ENCODE results near the gene RFTN1.

RFTN1 gene

DNA sequence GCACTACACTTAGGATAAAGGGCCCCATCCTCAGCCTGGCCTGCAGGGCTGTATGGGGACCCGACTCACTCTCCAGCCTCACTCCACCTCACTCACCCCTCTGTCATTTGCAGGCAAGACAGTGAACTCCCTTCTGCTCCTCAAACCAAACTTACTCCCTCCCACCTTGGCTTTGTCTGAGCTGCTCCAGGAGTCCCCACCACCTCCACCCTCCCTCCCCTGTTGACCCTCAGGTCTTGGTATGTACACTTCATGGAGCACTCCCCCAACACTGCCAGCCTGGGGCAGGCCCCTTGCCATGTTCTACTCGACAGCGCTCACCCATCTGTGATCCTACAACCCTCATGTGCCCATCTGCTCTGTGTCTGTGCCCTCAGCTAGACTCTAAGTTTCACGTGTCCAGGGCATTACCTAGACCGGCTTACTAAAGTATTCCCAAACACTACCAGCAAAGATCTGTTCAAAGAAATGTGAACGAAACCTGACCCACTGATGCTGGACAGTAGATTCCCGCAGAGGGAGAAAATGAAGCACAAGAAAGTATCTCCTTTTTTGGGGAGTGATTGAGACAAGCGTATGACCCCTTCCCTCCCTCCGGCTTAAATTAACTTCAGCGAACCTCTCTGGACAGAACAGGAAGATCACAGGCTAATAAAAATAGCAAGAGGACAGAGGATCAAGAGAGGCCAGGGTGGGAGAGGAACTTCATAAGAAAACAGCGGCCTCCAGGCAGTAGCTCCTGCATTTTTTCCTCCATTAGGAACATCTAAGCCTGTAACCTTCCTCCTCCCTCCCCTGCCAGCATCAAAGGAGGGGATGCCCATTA, 113.2 kb downstream of the RFTN1 start:
- no peak for DNase-seq

DNA sequence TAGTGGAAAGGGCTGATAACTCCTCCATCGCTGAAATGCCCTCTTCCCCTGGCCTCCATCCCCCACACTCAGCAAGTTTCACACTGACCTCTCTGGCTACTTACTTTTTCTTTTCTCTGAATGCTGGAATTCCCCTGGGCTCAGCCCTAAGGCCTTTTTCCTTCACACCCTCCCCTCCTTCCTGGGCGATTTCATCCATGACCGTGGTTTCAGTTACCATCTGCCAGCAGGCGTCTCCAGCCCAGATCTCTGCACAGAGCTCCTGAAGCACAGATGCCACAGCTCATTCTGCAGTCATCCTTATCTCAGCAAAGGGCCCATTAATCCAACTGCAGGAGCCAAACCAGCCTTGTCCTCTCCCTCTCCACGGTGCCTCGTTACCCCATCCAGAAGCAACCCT, 114.0 kb downstream of the RFTN1 start:
- no peak for DNase-seq

DNA sequence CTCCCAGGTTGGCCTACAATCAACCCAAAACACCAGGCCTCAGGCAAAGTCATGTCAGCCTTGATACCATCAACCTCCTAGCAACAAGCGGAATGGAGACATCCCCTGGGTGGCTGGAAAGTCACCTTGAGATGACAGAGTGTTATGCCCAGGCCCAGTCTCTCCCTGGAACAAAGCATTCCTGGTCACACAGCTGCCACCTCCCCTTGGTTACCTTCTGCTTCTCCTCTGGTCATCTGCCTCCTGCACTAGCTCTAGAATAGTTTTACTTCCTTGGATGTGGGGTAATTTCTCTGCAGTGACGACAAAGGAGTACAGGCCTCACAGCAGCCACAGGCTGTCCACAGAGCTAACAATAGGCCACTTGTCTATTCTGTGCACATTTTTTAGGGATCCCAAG, 114.9 kb downstream of the RFTN1 start:
- DNase-seq: no peak

DNA sequence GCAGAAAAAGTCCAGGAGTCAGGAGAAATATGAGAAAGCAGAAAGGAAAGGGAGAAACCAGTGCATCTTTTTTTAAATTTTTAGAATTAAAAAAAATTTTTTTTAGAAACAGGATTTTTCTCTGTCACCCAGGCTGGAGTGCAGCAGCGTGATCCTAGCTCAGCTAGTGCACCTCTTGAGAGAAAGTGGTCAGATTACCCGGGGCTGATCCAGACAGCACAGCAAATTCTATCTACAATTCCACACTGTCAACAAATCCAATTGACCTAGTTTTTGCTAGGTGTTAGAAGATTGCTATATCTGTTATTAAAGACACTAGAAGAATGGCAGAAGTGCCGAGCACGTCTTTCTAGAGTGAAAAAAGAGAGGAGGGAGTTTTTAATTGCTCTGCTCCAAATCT, 117.3 kb downstream of the RFTN1 start:
- no peak for DNase-seq

DNA sequence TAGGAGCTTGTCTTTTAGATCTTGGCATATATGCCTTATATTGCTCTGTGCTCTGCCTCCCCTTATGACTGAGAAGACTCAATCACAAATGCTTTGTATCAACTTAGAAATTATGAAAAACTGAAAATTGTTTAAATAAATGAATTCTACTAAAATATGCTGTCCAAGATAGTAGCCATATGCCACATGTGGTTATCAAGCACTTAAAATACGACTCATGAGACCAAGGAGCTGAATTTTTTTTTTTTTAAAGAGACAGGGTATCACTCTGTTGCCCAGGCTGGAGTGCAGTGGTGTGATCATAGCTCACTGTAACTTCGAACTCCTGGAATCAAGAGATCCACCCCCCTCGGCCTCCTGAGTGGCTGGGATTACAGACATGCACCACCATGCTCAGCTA, 118.3 kb downstream of the RFTN1 start:
- no peak for DNase-seq

DNA sequence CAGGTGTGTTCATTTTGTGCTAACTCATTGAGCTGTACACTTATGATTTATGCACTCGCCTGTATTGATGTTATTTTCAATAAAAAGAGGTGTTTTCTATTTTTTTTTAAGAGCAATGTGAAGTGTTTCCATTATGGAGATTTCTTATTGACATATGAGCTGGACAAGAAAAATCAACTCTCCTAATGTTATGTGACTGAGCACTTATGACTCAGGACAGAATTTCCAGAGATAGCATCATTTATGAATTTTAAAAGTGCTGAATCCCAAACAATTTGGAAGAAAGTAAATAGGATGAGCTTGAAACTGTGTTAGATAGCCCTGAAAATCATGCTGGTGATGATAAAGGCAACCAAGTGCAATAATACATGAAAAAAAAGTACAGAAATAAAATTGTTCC, 118.9 kb downstream of the RFTN1 start:
- DNase-seq: no peak

DNA sequence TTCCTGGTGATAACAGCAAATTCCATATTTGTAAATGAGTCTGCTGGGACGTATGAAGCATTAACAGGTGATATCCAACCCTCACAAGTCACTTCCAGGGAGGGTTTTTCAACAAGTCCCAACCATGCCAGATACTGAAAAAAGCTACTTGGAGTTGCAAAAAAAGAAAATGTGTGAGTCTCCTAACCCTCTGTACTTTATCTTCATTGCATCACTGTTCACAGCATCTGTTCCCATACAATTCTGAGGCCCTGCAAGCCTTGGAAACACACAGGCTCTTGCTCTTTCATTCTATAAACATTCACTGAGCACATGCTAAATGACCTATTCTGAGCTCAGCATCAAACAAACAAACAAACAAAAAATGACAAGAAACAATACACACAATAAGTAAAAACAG, 120.8 kb downstream of the RFTN1 start:
- no peak for DNase-seq

DNA sequence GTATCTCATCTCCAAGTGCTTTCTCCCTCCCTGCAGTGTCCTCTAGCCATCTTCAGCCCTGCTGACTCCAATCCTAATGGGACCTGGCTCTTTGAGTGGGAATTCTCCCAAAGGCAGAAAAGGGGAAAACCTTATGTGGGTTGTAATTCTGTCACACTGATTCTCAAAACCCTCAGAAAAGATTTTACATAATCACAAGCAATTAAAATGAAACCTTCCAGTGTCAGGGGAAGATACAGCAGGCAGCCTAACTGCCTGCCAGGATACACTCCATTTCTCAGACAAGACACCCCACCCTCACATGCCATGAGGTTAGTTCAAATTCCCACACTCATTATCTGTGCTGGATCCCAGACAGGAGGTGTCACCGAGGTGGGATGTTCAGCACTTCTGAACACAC, 121.4 kb downstream of the RFTN1 start:
- DNase-seq: no peak

DNA sequence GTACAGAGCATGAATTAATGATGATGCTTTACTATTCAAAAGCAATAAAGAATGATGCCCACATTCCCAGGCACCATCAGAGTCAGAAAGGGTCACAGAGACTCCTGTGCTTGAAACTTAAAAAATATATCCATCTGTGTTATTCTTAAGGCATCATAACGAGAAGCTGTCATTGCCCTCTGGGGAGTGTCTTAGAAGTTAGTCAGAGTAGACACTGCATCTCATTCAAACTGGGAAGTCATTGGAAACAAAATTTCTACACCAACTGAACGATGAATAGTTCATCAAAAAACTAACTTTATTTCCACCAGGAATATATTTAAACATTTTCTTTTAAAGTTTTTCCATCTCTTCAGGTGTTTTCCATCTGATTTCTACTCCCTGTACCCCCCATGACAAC, 122.9 kb downstream of the RFTN1 start:
- no peak for DNase-seq

DNA sequence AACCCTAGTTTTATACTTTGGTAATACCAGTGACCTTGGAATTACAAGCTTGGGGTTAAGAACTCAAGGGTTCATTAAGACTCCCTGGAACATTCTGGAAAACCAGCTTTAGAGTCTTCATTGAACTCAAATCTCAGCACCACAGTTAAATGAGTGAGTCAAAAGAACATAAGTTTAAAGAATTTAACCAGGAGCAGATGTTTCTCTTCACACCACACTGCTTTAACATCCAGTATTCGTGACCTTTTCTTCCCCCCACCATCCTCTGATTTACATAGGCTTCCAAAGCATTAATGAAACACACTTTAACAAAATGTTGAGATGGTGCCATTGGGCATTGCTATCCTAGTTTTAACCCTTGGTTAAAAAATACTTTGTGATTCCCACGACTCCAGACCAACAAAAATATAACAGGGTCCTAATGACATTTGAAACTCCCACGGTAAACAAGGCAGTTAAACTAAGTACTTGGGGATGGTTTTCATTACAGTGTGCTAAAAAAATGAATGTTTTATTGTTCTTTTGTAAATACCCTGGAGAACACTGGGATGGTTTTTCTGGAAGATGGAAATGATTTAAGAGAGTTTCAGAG, 124.6 kb downstream of the RFTN1 start:
- DNase-seq: no peak

DNA sequence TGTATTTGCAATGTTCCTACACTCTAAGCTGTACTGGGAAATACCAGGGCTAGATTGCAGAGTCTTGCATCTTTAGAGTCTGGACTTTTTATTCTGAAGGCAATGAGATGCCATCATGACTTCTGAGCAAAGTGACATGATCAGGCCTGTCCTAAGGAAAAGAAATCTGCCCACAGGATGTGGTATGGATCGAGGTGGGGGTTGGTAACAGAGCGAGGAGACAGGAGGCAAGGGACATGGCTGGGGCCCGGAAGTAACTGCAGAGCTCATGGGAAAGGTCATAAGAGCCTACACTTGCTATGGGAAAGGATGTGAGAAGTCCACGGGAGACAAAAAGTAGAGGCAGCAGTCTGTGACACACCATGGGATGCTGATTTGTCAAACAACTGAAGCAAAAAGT, 126.9 kb downstream of the RFTN1 start:
- no peak for DNase-seq

DNA sequence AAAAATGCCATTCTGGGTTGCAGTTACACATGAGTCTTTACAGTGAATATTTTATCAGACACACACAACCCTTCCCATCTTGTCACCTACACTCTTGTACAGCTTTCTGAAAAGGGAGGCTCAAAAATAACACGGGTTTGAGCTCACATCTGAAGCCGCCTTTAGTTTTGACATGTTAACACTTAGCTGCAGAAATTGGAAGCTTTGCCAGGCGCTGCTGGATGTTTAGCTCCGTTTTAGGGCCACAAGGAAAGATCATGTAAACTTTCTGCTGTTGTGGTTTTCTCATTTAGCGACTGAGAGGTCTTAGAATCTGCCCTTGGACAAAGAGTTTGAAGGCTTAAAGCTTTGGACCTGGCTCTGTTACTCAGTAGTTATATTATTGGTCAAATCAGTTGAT, 128.3 kb downstream of the RFTN1 start:
- DNase-seq: no peak

DNA sequence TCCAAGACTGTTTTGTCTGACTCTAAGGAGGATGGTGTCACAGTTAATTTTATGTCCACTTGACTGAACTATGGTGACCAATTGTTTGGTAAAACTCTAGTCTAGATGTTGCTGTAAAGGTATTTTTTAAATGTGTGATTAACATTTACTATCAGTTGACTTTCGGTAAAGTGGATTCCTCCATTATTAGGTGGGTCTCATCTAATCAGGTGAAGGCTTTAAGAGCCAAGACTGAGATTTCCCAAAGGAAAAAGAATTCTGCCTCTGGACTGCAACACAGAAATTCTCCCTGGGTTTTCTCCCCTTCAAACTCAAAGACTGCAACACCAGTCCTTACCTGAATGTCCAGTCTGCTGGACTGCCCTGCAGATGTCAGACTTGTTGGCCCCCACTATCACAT, 129.6 kb downstream of the RFTN1 start:
- DNase-seq: no peak

DNA sequence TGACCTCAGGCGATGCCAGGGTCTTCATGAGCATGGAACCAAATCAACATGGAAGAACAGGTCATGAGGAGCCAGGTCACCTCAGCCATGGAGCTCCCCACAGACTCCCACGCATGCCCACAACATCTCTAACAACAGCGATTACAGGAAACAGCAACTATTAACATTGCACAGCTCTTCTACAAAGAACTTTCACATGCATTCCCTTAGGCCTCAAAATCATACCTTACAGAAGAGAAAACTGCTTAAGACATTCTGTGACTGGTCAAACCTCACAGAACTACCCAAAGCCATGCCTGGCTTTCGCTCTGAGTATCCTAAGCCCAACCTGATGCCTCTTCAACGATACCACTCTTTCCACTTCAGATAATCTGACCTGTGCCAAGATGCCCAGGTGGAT, 130.7 kb downstream of the RFTN1 start:
- no peak for DNase-seq

DNA sequence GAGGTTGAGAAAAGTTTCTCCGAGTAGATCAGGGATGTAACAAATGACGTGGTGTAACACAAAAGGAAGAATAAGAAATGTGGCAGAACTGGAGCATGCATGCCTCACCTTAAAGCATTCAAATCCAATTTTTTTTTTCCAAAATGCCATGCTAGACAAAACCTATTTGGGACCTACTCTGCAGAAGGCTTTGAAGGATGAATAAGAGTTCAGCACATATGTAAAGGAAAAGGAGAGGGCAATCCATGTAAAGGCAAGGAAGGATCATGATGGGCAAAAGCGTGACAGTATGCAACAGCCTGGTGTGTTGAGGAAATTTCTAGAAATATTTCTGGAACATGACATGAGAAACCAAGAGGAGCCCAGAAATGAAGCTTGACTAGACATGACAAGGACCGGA, 132.1 kb downstream of the RFTN1 start:
- DNase-seq: no peak

DNA sequence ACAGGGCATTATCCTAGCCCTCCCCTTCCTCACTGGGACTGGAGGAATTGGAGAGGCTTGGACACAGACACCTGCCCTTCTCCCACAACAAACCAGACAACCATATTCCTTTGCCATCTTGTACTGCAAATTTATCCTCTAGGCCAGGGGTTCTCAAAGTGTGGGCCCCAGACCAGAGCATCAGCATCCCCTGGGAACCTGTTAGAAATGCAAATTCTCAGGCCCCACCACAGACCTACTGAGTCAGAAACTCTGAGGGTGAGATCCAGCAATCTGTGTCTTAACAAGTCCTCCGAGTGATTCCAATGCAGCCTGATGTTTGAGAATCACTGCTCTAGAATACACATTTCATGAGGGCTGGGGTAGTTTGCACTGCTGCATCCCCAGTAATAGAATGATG, 133.1 kb downstream of the RFTN1 start:
- DNase-seq: no peak

DNA sequence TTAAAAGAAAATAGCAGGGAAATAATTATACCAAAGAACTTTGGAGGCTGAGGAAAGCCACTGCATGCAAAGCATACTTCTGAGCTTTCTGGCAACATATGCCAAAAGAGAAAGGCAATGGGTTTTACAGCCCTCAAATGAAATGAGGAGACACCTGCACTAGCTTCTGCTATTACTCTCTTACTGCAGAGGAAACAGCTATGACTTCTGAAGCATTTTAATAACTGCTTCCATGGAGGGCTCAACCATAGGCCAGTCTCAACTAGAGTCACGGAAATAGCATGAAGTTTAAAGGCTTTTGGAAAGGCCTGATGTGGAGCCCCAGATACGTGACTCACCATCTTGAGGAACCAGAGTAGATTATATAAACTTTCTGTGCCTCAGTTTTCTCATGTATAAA, 133.7 kb downstream of the RFTN1 start:
- no peak for DNase-seq

DNA sequence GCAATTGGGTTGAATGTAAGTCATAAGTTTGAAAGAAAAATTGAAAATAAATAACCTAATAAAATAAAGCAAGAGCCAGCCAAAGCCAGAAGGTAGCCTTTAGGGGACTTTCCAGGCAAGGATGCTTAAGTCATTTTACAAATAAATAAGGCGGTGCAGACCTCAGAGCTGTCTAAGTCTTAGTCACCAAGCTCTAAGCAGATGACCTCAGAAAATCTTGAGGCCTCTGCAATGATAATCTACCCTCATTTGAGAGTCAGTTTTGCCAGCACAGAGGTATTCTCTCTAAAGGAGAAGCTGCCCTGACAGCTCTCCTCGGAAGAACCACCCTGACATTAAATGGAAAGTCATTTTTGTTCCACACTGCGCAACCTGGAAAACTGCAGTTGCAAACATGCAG, 134.6 kb downstream of the RFTN1 start:
- no peak for DNase-seq

DNA sequence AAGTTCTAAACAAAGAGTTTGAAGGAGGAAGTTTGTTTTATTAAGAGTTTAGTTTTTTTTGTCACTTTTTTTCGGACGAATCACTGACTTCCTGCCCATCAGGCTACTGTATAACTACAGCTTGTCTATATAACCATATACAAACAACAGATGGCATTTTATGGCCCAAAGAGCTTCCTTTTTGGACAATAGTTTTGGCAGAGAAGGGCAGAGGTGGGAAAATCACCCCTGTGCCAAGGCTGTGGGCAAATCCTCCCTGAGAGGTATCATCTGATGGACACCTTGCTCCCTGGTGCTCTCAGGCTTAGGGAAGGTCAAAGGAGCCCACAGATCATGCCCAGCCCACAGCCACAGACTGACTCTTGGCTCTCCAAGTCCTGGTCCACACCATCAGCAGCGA, 135.1 kb downstream of the RFTN1 start:
- no peak for DNase-seq

DNA sequence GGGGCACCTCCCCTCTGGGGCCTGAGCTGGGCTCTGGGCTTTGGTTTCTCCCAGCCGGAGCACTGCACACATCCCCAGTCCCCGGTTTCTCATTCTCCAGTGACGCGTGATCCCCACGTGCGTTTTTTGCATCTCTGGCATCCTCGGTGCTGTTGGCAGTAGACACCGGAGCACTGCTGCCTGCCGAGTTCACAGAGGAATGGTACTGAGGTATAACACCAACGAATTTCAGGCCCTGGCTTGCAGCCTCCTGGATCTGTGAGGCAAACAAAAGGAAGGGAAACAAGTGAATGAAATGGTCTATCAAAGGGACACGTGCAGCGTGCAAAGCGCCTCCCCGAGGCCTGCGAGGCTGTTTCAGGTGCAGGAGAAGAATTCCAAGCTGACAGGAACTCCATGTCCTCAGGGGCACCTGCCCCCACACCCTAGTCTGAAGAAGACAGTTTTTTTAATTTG, 135.6 kb downstream of the RFTN1 start:
- no peak for DNase-seq

DNA sequence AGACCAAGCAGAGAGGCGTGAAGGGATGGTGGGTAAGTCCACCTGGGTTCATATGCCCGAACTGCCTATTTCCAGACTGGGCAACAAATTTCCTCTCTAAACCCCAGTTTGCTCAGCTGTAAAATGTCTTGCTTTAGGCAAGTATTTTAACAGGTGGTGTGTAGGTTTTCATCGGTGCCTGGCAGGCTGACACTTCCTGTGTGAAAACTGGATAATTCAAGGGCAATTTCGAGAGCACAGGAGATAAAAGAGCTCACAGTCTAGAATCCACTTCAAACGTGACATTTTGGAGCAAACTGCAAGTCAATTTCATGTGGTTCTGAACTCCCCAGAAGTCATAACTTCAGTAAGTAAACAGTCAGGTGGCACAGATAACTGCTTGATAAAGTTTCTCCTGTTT, 136.3 kb downstream of the RFTN1 start:
- no peak for DNase-seq

DNA sequence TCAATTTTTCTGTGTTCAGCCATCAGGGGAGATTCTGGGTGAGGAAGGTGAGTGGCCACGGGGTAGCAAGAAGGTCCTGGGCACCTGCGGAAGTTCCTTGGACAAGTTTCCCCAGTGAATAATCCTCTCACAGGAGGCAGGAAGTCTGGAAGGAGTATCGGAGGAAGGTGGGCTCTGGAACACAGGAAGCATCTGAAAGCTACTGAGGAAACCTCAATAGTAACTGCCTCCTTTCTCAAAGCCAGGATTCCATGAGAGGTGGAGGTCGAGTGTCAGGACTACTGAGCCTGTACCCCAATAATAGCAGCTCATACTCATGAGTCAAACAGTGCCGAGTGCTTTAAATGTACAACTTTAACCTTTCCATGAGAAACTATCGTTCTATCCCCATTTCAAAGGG, 137.6 kb downstream of the RFTN1 start:
- no peak for DNase-seq

DNA sequence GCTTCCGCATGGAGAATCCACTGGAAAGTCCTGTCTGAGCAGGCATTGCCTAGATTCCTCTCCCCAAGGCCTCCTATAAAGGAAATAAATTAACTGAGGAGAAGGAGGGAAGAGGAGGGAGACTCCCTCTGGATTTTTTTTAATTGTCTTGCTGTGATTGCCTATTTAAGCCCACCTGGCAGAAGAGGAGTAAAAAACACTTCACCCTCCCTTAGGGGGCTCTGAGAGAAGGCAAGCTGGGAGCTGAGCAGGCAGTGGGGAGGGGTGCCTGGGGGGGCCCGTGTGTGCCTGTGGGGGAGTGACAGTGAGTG, 138.6 kb downstream of the RFTN1 start:
- DNase-seq: no peak

DNA sequence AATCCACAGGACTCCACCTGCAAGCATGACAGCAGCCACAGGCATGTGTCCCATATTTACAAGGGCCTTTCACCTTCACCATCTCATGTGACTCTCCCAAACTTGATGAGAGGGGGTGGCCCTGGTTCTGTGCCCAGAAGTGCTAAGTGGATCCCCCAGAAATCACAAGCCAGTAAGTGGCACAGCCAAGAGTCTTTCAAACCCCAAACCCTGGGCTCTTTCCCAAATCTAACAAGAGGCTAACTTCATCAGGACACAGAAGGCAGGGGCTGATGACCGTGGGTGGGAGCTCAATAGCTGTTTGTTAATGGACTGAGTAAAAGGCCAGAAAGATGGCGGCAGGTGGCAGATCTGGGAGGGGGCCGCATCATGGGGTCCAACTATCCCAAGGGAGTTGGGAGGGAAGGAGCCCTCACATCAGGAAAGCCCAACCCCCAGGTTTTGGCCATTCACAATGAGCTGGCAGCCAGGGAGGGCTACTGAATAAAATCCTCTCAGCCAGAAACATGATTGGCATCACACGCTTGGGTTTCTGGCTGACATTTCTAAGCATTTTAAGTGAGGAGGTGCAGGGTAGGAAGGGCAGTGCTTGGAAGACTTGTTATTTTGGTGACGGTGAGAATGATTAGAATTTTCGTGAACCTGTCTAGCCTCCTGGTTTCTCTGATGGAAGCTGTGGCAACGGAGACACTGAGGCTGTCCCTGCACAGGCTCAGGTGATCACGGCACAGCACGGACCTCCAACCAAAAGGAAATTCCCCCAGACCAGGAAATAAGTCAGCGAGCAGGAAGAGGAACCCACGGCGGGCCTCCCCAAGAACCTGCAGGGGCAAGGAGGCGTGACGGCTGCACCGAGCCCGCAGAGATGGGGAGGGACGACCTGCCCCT, 139.2 kb downstream of the RFTN1 start:
- DNase-seq: no peak
